GM12872 (cell line): ENCODE results near the gene PDZK1IP1.

Source experiments
- CTCF ChIP-seq: IDR thresholded peaks from 3 replicates; pipeline ENCODE4 v1.5.1; 2011; ENCODE audit warnings: low read depth, mild to moderate bottlenecking, low read length, moderate library complexity; ENCODE audit not compliant: insufficient read depth

Gene PDZK1IP1, protein sequence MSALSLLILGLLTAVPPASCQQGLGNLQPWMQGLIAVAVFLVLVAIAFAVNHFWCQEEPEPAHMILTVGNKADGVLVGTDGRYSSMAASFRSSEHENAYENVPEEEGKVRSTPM

DNA sequence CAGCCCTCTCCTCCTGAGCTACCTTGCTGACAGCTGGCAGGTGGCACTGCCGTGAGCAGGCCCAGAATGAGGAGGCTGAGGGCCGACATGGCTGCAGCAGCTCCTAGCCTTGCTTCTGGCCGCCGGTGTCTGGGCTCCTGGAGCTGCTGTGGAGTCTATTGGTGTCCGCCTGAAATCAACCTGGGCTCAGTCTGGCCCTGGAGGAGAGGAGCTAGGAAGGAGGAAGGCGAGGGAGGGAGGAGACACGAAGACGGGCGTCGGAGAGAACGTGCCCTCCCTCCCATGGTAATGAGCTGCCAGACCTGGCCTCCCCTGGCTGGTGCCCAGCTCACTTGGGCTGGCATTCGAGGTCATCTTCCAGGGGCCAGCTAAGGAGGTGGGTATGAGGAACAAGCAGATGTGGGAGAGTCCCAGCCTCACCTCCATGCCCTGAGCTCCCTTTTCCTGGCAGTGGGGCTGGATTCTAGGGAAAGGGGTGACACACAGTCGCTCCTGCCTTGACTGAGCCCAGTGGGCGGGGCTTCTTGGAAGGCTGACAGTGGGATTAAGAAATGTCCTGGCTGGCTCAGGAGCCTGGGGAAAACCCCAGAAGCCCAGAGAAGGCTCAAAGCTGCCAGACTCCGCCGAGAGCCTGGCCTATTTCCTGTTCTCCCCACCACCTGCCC lies at the start of gene PDZK1IP1:
Gene PDZK1IP1, minus strand, starts transcription at position 193 of the 665 bp plus-strand sequence. Its CDS starts 104 bp downstream, at position 89.
- TF ChIP-seq CTCF, result no peak

DNA sequence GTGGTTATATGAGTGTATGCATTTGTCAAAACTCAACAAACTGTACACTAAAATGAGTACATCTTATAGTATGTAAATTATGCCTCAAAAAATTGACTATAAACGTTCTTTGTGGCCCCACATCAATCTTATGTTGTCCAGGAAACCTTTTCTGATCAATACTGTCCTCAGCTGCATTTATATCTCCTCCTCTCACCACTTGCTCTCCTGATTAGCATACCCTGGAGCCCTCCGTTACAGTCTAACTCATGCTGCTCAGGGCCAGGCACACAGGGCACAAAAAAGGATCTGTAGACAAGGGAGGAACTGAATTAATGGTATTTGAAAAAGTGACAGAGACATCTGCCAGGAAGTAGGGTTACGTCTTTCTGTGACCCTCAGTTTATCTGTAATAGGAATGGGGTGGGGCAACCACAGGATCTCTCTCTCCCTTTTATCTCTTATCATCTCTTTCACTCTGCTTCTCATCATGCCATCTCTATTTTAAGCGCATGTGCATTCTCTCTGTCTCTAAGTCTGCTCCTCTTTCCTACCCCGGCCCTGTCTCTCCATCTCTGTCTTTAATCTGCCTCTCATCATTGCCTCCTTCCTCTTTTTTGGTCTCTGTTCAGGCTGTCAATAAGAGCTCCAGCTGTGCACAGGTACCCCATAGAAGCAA lies 49.2 kb upstream of the PDZK1IP1 start:
- TF ChIP-seq CTCF, result no peak

- TF ChIP-seq CTCF, result no peak
Observed at GRCh38 chr1:47235806-47236205, 46.0 kb upstream of the PDZK1IP1 start.

- TF ChIP-seq CTCF, result no peak
Observed at GRCh38 chr1:47235241-47235681, 45.4 kb upstream of the PDZK1IP1 start.

DNA sequence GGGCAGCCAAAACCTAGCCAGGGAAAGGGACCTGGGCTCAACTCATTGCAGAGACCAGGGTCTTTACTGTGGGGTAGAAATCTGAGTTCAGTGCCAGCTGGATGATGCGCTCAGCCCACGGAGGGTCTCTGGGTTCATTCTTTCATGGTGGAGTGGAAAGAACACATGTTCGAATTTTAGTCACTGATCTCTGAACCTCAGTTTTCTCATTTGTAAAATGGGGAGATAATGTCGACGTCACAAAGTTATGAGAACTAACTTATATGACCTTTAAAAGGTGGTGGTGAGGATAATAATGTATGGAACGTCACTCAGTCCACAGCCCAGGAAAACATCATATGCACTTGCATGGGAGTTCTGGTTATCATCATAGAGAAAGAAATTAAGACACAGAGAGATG lies 43.4 kb upstream of the PDZK1IP1 start:
- no peak for TF ChIP-seq CTCF

DNA sequence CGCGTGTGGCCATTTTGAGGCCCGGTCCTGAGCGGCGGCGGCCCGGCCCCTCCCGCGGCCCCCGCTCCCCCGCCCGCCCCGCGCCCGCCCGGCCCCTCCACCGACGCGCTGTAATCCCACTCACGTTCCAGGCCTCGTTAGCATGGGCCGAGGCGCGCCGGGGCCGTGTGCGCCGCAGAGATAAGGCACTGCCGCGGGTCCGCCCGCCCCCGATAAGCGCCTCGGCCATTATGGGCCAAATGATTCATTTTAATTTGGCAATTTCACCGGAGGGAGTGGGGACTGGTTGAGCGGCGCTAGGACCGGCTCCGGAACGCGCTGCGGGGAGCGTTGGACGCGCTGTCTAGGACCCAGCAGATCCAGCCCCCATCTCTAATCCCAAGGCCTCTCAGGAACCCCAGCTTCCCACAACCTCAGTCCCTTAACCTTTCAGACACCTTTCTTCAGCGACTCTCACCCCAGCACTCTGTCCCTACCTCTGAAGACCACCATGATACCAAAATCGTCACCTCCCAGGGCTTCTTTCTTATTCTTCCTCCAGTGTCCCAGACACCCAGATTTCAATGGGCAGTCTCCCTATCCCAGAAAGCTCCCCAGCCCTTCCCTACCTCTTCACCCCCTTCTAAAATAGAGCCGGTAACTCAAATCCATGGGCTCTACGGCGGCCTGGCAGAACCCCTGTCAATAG lies 42.5 kb upstream of the PDZK1IP1 start, which contains the start of gene TAL1:
Gene TAL1, minus strand, starts transcription at position 39 of the 688 bp plus-strand sequence. CDS start 6,337 bp downstream, outside the sequence.
- no peak for TF ChIP-seq CTCF

GRCh38 chr1:47231301-47232186 lies 41.7 kb upstream of the PDZK1IP1 start:
- TF ChIP-seq CTCF, result no peak
